Stimulated activated CD8-positive, alpha-beta memory T cell treated with anti-CD3 and anti-CD28 coated beads, Interleukin-7, amount 100 ng/mL, for 48 hours (primary cell): ENCODE data around the gene KIF16B.

Source experiments
- DNase-seq, 2 donors: peaks; one replicate each; pipeline ENCODE4 v3.0.0-alpha.2; 2020; ENCODE audit warnings: low read depth in 1 of 2; ENCODE audit errors: extremely low read depth in 1 of 2

Gene KIF16B

GRCh38 chr20:16483024-16483423 lies 90.2 kb downstream of the KIF16B start:
- no peak for DNase-seq

- DNase-seq, result no peak
These were observed 91.3 kb downstream of the KIF16B start for GRCh38 chr20:16481977-16482376.

GRCh38 chr20:16479666-16480065 lies 93.6 kb downstream of the KIF16B start:
- DNase-seq, result no peak

GRCh38 chr20:16477632-16478031 lies 95.6 kb downstream of the KIF16B start:
- DNase-seq, result no peak

GRCh38 chr20:16476032-16476431 lies 97.2 kb downstream of the KIF16B start:
- no peak for DNase-seq

- DNase-seq, result no peak
These were observed 98.0 kb downstream of the KIF16B start for GRCh38 chr20:16475225-16475624.

GRCh38 chr20:16474363-16474762 lies 98.9 kb downstream of the KIF16B start:
- no peak for DNase-seq

GRCh38 chr20:16472045-16472872 lies 101.0 kb downstream of the KIF16B start:
- DNase-seq, result no peak

- DNase-seq, result no peak
These were observed 103.8 kb downstream of the KIF16B start for GRCh38 chr20:16469395-16469905.

- DNase-seq, result no peak
These were observed 110.5 kb downstream of the KIF16B start for GRCh38 chr20:16462711-16463110.

- DNase-seq, result no peak
These were observed 114.1 kb downstream of the KIF16B start for GRCh38 chr20:16459019-16459700.

GRCh38 chr20:16457514-16457913 lies 115.7 kb downstream of the KIF16B start:
- no peak for DNase-seq

GRCh38 chr20:16455324-16455723 lies 117.9 kb downstream of the KIF16B start:
- no peak for DNase-seq

GRCh38 chr20:16451982-16452381 lies 121.3 kb downstream of the KIF16B start:
- DNase-seq, result no peak

GRCh38 chr20:16451001-16451400 lies 122.2 kb downstream of the KIF16B start:
- no peak for DNase-seq

GRCh38 chr20:16446991-16447390 lies 126.3 kb downstream of the KIF16B start:
- no peak for DNase-seq

GRCh38 chr20:16446246-16446645 lies 127.0 kb downstream of the KIF16B start:
- no peak for DNase-seq

- no peak for DNase-seq
These were observed 127.8 kb downstream of the KIF16B start for GRCh38 chr20:16445482-16445881.

- DNase-seq, result no peak
These were observed 129.0 kb downstream of the KIF16B start for GRCh38 chr20:16444057-16444777.

- no peak for DNase-seq
These were observed 131.6 kb downstream of the KIF16B start for GRCh38 chr20:16441546-16442164.

- no peak for DNase-seq
These were observed 132.6 kb downstream of the KIF16B start for GRCh38 chr20:16440686-16441085.
